Measurements from ENCODE around the gene RNF11. TPM values are rescaled to one million over a fixed set of nuclear protein-coding genes. Genes with fewer than 3 reads are reported as not detected.

The RNF11 gene
- total RNA-seq, 2 experiments from 2014 or later, result 21.5 to 22.6 TPM

- Mint-ChIP-seq H3K4me1 (ENCODE audit: low read depth) (peaks cover 13% of the 10 kb centered on the region), H3K9me3 (no peaks in the 10 kb centered on the region), H3K36me3 (ENCODE audit: low read depth) (no peaks in the 10 kb centered on the region), H3K27me3 (no peaks in the 10 kb centered on the region), H3K4me3 (no peak overlapping the region), H3K27ac (no peak overlapping the region)
- no peak for DNase-seq
- no peak for ATAC-seq
- ChIA-PET CTCF (no interaction called here), POLR2A (no interaction called here)
- intact Hi-C loops (cut with micrococcal nuclease), result no loop called here
- no peak for TF ChIP-seq CTCF (IDR thresholded peaks at IDR 0.05)
Measured at GRCh38 chr1:51283979-51284378, 47.9 kb downstream of the RNF11 start.

GRCh38 chr1:51284487-51284954, 48.4 kb downstream of the RNF11 start:
- H3K27ac Mint-ChIP-seq, result no peak overlapping the region
- ATAC-seq, result peak; percentile 37
- POLR2A ChIA-PET, result no interaction called here

GRCh38 chr1:51285055-51285454, 49.0 kb downstream of the RNF11 start:
- no peak for DNase-seq
- no peaks in the 10 kb centered on the region for H3K27me3 Mint-ChIP-seq
- no peak for TF ChIP-seq CTCF (IDR thresholded peaks at IDR 0.05)
- H3K4me3 Mint-ChIP-seq, result no peak overlapping the region
- no peaks in the 10 kb centered on the region for H3K9me3 Mint-ChIP-seq
- ATAC-seq, result peak; percentile 80
- intact Hi-C loops (cut with micrococcal nuclease), result no loop called here
- ChIA-PET CTCF (no interaction called here), POLR2A (no interaction called here)
- no peak overlapping the region for H3K27ac Mint-ChIP-seq
- peaks cover 13% of the 10 kb centered on the region for H3K4me1 Mint-ChIP-seq (ENCODE audit: low read depth)
- H3K36me3 Mint-ChIP-seq (ENCODE audit: low read depth), result no peaks in the 10 kb centered on the region

More at GRCh38 chr1:51284487-51284954, 48.4 kb downstream of the RNF11 start:
- H3K9me3 Mint-ChIP-seq, result no peaks in the 10 kb centered on the region
- no peak overlapping the region for H3K4me3 Mint-ChIP-seq
- CTCF ChIA-PET, result no interaction called here
- intact Hi-C loops (cut with micrococcal nuclease), result no loop called here
- no peak for DNase-seq
- H3K27me3 Mint-ChIP-seq, result no peaks in the 10 kb centered on the region
- H3K4me1 Mint-ChIP-seq (ENCODE audit: low read depth), result peaks cover 13% of the 10 kb centered on the region
- no peaks in the 10 kb centered on the region for H3K36me3 Mint-ChIP-seq (ENCODE audit: low read depth)
- TF ChIP-seq CTCF (IDR thresholded peaks at IDR 0.05), result no peak

GRCh38 chr1:51287966-51288365, 51.9 kb downstream of the RNF11 start:
- intact Hi-C loops (cut with micrococcal nuclease), result no loop called here
- H3K4me1 Mint-ChIP-seq (ENCODE audit: low read depth), result peaks cover 11% of the 10 kb centered on the region
- no peak for TF ChIP-seq CTCF (IDR thresholded peaks at IDR 0.05)
- no peaks in the 10 kb centered on the region for H3K27me3 Mint-ChIP-seq
- POLR2A ChIA-PET, result interaction anchor here (1.0 to 1.4 kb wide), 2 partner anchors 8 to 9 kb away, joined by 3 to 4 read pairs; no protein-coding TSS in a partner anchor
- ATAC-seq, result no peak
- no peaks in the 10 kb centered on the region for H3K9me3 Mint-ChIP-seq
- H3K4me3 Mint-ChIP-seq, result no peak overlapping the region
- DNase-seq, result no peak
- CTCF ChIA-PET, result interaction anchor here (0.7 to 3.3 kb wide), 3 partner anchors 9 to 99 kb away, joined by 3 to 24 read pairs (median 4); no protein-coding TSS in a partner anchor
- H3K27ac Mint-ChIP-seq, result no peak overlapping the region
- no peaks in the 10 kb centered on the region for H3K36me3 Mint-ChIP-seq (ENCODE audit: low read depth)

DNA sequence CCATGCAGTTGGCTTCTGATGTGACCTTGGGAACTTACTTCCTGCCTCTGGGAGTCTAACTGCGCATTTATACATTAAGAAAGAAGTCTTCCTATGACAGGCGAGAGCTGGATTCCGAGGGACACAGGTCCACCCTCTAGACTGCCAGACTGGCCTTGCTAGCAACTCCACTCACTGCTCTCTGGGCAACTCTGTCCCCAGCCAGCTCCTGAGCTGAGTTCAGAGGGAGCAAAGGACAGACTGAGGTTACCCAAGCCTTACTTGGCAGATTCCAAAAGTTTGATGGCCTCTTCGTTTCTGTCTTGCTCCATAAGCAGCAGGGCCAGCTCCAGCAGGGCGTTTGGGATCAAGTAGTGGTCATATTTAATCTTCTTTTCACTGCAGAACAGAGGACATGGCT, 52.5 kb downstream of the RNF11 start:
- no peaks in the 10 kb centered on the region for H3K27me3 Mint-ChIP-seq
- H3K4me3 Mint-ChIP-seq, result no peak overlapping the region
- DNase-seq, result no peak
- no peak for ATAC-seq
- H3K36me3 Mint-ChIP-seq (ENCODE audit: low read depth), result no peaks in the 10 kb centered on the region
- no peaks in the 10 kb centered on the region for H3K9me3 Mint-ChIP-seq
- H3K4me1 Mint-ChIP-seq (ENCODE audit: low read depth), result peaks cover 11% of the 10 kb centered on the region
- POLR2A ChIA-PET, result interaction anchor here (1.4 kb wide), 1 partner anchor 9 kb away, joined by 3 read pairs; no protein-coding TSS in a partner anchor
- H3K27ac Mint-ChIP-seq, result no peak overlapping the region
- TF ChIP-seq CTCF (IDR thresholded peaks at IDR 0.05), result no peak
- CTCF ChIA-PET, result interaction anchor here (0.7 to 3.3 kb wide), 3 partner anchors 8 to 99 kb away, joined by 3 to 24 read pairs (median 4); no protein-coding TSS in a partner anchor
- intact Hi-C loops (cut with micrococcal nuclease), result no loop called here

Data from activated CD8-positive, alpha-beta T cell treated with anti-CD3 and anti-CD28 coated beads for 36 hours (primary cell).